ENCODE measurements around the gene DUSP3. TPM values are rescaled to one million over a fixed set of nuclear protein-coding genes. Genes with fewer than 3 reads are reported as not detected.

The DUSP3 gene
- 100.0 TPM for total RNA-seq
- long read RNA-seq, full-length matches to known transcripts = 94 of 129 reads
- long read RNA-seq, partial matches to known transcripts = 4 of 129 reads
- long read RNA-seq, other reads (novel, unspliced or antisense) = 31 of 129 reads

DNA sequence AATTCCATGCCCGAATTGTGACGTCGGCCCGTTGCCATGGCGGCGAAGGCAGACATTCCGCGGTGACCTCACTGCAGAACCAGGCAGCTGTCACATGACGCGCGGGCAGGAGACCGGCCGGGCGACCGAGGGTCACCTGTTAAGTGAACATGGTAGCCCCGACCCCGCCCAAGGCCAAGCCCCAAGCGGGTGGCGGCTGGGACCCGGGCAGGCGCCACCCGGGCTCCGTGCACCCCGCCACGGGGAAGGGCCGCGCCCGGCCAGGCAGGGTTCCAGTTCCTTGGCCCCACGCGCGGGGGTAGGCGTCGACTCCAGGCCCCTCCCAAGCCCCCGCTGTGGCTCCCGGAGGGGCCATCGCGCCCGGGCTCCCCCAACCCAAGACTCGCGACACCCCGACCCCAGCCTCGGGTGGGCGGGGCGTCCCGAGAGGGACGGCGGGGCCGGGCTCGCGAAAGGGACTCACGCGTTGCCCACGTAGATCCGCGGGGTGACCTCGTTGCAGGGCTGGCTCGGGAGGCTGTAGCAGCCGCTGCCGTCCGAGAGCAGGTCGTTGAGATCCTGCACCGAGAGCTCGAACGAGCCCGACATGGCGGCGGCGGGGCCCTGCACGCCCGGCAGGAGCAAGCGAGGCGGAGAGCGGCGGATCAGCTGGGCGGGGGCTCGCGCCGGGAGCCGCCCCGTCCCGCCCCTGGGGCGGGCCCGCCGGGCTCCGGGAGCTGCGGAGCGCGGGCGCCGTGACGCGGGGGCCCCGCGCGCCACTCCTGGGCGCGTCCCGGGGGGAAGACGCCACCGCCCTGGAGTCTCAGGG, at the start of gene DUSP3:
Gene DUSP3, minus strand, starts transcription at position 641 of the 808 bp plus-strand sequence. Its CDS starts 53 bp downstream, at position 588.
- H3K27ac ChIP-seq = peak within 1 kb of the TSS; percentile 100
- H3K4me3 ChIP-seq = peak within 1 kb of the TSS; percentile 99
- DNase-seq (peak; percentile 98), ATAC-seq (peak; percentile 95)
- H3K9me3 ChIP-seq = no peaks in the 10 kb centered on the region
- no peaks in the 10 kb centered on the region for H3K27me3 ChIP-seq
- no peak for TF ChIP-seq CTCF (IDR thresholded peaks at IDR 0.05)
- peaks cover 13% of the 10 kb centered on the region for H3K36me3 ChIP-seq
- H3K4me1 ChIP-seq = peaks cover 40% of the 10 kb centered on the region
- intact Hi-C loops (cut with DNase I) = no loop called here

DNA sequence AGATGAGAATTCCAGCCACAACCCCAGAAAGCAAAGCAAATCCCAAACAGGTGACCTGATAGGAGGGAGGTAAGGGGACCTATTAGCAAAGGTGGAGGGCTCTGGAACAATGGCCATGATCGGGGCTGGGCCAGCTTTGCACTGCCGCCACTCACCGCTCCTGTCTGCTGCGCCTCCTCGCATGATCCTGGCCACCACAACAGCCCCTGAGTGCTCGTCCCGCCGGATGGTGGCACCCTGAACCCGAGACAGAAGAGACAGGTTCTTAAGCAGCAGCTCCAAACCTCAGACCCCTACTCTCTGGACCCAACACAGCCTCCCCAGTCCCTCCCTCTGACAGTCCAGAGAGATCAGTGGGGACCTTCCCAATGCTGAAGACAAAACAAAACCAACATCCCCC, 48.8 kb upstream of the DUSP3 start:
- intact Hi-C loops (cut with DNase I) = no loop called here
- Histone ChIP-seq H3K9me3 (no peaks in the 10 kb centered on the region), H3K4me3 (no peak overlapping the region), H3K27ac (no peak overlapping the region), H3K27me3 (no peaks in the 10 kb centered on the region), H3K4me1 (peaks cover 23% of the 10 kb centered on the region), H3K36me3 (no peaks in the 10 kb centered on the region)
- TF ChIP-seq CTCF (IDR thresholded peaks at IDR 0.05) = no peak
- ATAC-seq (no peak), DNase-seq (no peak)

DNA sequence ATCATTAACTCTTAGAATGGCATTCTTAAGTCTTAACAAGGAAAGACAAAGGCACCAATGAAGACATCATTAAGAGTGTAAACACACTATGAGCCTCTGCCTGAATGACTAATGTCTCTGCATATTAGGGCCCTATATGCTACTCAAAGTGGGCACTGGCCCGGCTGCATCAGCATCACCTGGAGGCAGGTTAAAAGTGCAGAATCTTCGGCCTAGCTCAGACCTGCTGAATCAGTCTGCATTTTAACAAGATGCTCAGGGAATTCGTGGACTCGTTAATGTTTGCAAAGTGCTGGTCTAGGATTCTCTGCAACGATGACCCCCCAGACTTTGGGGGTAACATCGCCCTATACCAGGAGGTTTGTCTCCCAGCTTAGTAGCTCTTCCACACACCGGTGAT, 47.4 kb upstream of the DUSP3 start:
- DNase-seq = peak; percentile 10
- TF ChIP-seq CTCF (IDR thresholded peaks at IDR 0.05) = no peak
- H3K4me3 ChIP-seq = no peak overlapping the region
- H3K27me3 ChIP-seq = no peaks in the 10 kb centered on the region
- no peak overlapping the region for H3K27ac ChIP-seq
- H3K4me1 ChIP-seq = peaks cover 12% of the 10 kb centered on the region
- ATAC-seq = no peak
- H3K36me3 ChIP-seq = no peaks in the 10 kb centered on the region
- H3K9me3 ChIP-seq = no peaks in the 10 kb centered on the region
- intact Hi-C loops (cut with DNase I) = no loop called here

DNA sequence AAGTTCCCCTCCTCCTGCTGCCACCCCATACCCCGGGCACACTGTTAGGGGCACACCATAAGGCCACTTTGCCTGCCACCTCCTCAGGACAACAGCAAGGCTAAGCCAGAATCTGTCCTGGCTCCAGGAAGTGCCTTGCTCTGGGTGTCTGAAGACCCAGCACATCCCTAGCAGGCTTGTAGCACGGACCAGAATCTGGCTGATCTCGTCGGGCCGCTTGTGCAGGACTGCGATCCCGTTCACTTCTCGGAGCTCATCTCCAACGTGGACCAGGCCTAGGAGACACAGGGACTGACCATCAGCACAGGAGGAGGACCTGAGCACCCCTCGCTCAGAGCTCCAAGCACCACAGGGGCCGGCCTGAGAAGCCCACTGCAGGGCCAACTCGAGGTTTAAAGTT, 46.8 kb upstream of the DUSP3 start:
- peak; percentile 55 for DNase-seq
- no peak for ATAC-seq
- no peaks in the 10 kb centered on the region for H3K36me3 ChIP-seq
- no peak overlapping the region for H3K4me3 ChIP-seq
- H3K4me1 ChIP-seq = peaks cover 6% of the 10 kb centered on the region
- H3K9me3 ChIP-seq = no peaks in the 10 kb centered on the region
- intact Hi-C loops (cut with DNase I) = no loop called here
- no peaks in the 10 kb centered on the region for H3K27me3 ChIP-seq
- no peak for TF ChIP-seq CTCF (IDR thresholded peaks at IDR 0.05)
- H3K27ac ChIP-seq = no peak overlapping the region

DNA sequence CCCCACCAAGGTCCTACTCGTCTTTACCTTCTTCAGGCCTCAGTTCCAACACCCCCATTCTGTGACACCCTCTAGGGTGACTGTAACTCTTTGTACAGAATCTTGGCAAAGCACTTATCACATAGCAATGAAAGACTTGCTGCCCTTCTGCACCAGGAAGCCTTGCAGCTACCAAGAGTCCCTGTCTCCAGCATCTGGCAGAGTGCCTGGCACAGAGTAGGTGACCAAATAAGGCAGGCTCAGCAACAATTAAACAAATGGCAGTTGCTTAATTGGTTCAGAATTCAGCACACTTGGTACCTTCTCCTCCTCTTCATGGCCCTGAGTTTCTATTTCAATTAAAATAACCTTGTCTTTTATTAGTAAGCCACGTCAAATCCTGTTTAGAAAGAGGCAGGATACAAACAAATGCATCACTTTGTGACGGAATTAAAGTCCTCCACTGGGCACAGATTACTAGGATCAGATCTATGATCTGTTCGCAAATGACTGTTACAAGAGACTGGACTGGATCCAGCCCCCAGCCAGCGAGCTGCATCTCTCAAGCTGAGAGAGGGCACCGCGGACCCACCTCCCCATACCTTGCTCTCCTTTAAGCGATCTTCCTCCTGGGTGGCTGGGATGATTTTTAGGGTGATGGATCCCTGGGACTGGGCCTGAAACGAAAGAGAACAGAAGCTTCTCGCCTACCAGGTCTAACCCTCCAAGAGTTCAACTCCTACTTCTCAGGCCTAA, 44.7 kb upstream of the DUSP3 start:
- DNase-seq = peak; percentile 79
- H3K27ac ChIP-seq = no peak overlapping the region

More for the DNA sequence above, 44.7 kb upstream of the DUSP3 start:
- Histone ChIP-seq H3K4me1 (peaks cover 3% of the 10 kb centered on the region), H3K9me3 (no peaks in the 10 kb centered on the region), H3K4me3 (no peak overlapping the region), H3K27me3 (no peaks in the 10 kb centered on the region), H3K36me3 (no peaks in the 10 kb centered on the region)
- ATAC-seq = peak; percentile 79
- intact Hi-C loops (cut with DNase I) = no loop called here
- TF ChIP-seq CTCF (IDR thresholded peaks at IDR 0.05) = no peak
